ENCODE measurements around the gene KIFC1. TPM values are rescaled to one million over a fixed set of nuclear protein-coding genes. Genes with fewer than 3 reads are reported as not detected.

KIFC1 gene
- total RNA-seq, 1 experiment from 2014 or later, result 81.8 TPM

- no peak for DNase-seq (ENCODE audit: low read depth, low spot score)
- intact Hi-C loops (cut with micrococcal nuclease; ENCODE audit: unreplicated experiment) (no loop called here), in situ Hi-C loops (cut with HindIII; ENCODE audit: low pct_unique_long_range_greater_than_20kb, low sequenced_read_pairs) (no loop called here)
- no peak for TF ChIP-seq TCF7L2 (IDR thresholded peaks at IDR 0.05; ENCODE audit: low read depth, low read length)
- TF ChIP-seq REST (IDR thresholded peaks at IDR 0.05; ENCODE audit: insufficient read depth in 1 of 2, low read depth in 2 of 2, low read length in 1 of 2), result no peak
- no peak for TF ChIP-seq POLR2AphosphoS5 (IDR thresholded peaks at IDR 0.05; ENCODE audit: low read depth, low read length)
- TF ChIP-seq SIN3A (IDR thresholded peaks at IDR 0.05; ENCODE audit: borderline replicate concordance, insufficient read depth, low read depth, low read length), result no peak
- TF ChIP-seq CTCF (IDR thresholded peaks at IDR 0.05), result no peak
- Histone ChIP-seq H3K9me3 (ENCODE audit: control insufficient read depth, insufficient read depth, low read depth, low read length) (no peaks in the 10 kb centered on the region), H3K36me3 (ENCODE audit: control insufficient read depth, insufficient read depth, low read length) (peaks cover 21% of the 10 kb centered on the region), H3K27me3 (ENCODE audit: control insufficient read depth, insufficient read depth, low read length) (no peaks in the 10 kb centered on the region), H3K4me1 (ENCODE audit: control insufficient read depth, insufficient read depth, low read length) (peaks cover 5% of the 10 kb centered on the region; the same call in 1 of the 2 replicates), H3K4me3 (ENCODE audit: low read depth in 2 of 2, low read length in 2 of 2) (no peak overlapping the region), H3K27ac (ENCODE audit: low read length) (no peak overlapping the region)
- CTCF ChIA-PET, result no interaction called here
- POLR2A ChIA-PET, result no interaction called here
- no TSS peak for BruUV-seq (replicated peaks)
- no peak for ATAC-seq
Observed at GRCh38 chr6:33406126-33406525, 14.5 kb downstream of the KIFC1 start.

GRCh38 chr6:33407132-33407718 lies 15.6 kb downstream of the KIFC1 start:
- DNase-seq (ENCODE audit: low read depth, low spot score) (no peak), ATAC-seq (no peak)
- CTCF ChIA-PET, result no interaction called here
- in situ Hi-C loops (cut with HindIII; ENCODE audit: low pct_unique_long_range_greater_than_20kb, low sequenced_read_pairs), result no loop called here
- peak overlapping the region; percentile 12; the same call in 1 of the 2 replicates for H3K27ac ChIP-seq (ENCODE audit: low read length)
- intact Hi-C loops (cut with micrococcal nuclease; ENCODE audit: unreplicated experiment), result no loop called here
- BruUV-seq (replicated peaks), result TSS peak; percentile 16
- TF ChIP-seq TCF7L2 (IDR thresholded peaks at IDR 0.05; ENCODE audit: low read depth, low read length), result no peak
- no peak for TF ChIP-seq POLR2AphosphoS5 (IDR thresholded peaks at IDR 0.05; ENCODE audit: low read depth, low read length)
- no peak for TF ChIP-seq REST (IDR thresholded peaks at IDR 0.05; ENCODE audit: insufficient read depth in 1 of 2, low read depth in 2 of 2, low read length in 1 of 2)
- TF ChIP-seq CTCF (IDR thresholded peaks at IDR 0.05), result no peak
- no peak overlapping the region for H3K4me3 ChIP-seq (ENCODE audit: low read depth in 2 of 2, low read length in 2 of 2)
- POLR2A ChIA-PET, result no interaction called here
- peaks cover 7% of the 10 kb centered on the region; the same call in 1 of the 2 replicates for H3K4me1 ChIP-seq (ENCODE audit: control insufficient read depth, insufficient read depth, low read length)
- H3K9me3 ChIP-seq (ENCODE audit: control insufficient read depth, insufficient read depth, low read depth, low read length), result no peaks in the 10 kb centered on the region
- no peaks in the 10 kb centered on the region for H3K27me3 ChIP-seq (ENCODE audit: control insufficient read depth, insufficient read depth, low read length)
- peaks cover 18% of the 10 kb centered on the region for H3K36me3 ChIP-seq (ENCODE audit: control insufficient read depth, insufficient read depth, low read length)
